GM23338 (cell line): ENCODE measurements around the gene INPP4B. TPM values are rescaled to one million over a fixed set of nuclear protein-coding genes. Genes with fewer than 3 reads are reported as not detected.

Source experiments
- ATAC-seq: fragments of 200-7000 bp; cut with Tn5 transposase; 3 replicates; pipeline ENCODE4 v1.9.1; 2020
- DNase-seq: peaks from one replicate; pipeline ENCODE4 v3.0.0-alpha.2; 2015; ENCODE audit warnings: low spot score
- H2AFZ ChIP-seq: fragments of 200-600 bp; sonication (generic); 2 replicates; pipeline ENCODE4 v1.8.0; 2016; ENCODE audit warnings: antibody characterized with exemption, mild to moderate bottlenecking, moderate library complexity
- H3F3A ChIP-seq: fragments of 200-600 bp; sonication (generic); replicated peaks from 2 replicates; pipeline ENCODE4 v1.8.0; 2017; ENCODE audit warnings: antibody characterized with exemption, mixed run types, low read depth
- H3K27ac ChIP-seq: fragments of 200-600 bp; sonication (generic); 2 replicates; pipeline ENCODE4 v1.6.1; 2016; ENCODE audit warnings: low read depth
- H3K27me3 ChIP-seq: fragments of 200-600 bp; sonication (generic); 2 replicates; pipeline ENCODE4 v1.8.0; 2016; ENCODE audit warnings: mild to moderate bottlenecking, mixed run types, moderate library complexity; ENCODE audit not compliant: insufficient read depth
- H3K36me3 ChIP-seq: fragments of 200-600 bp; sonication (generic); 2 replicates; pipeline ENCODE4 v1.8.0; 2016; ENCODE audit warnings: mild to moderate bottlenecking; ENCODE audit not compliant: insufficient read depth
- H3K4me1 ChIP-seq: fragments of 200-600 bp; sonication (generic); 2 replicates; pipeline ENCODE4 v1.8.0; 2016; ENCODE audit warnings: mild to moderate bottlenecking, moderate library complexity; ENCODE audit not compliant: insufficient read depth
- H3K4me2 ChIP-seq: fragments of 200-600 bp; sonication (generic); 2 replicates; pipeline ENCODE4 v1.7.1; 2017; ENCODE audit warnings: mixed run types
- H3K4me3 ChIP-seq: fragments of 200-600 bp; sonication (generic); 2 replicates; pipeline ENCODE4 v1.6.1; 2016; ENCODE audit warnings: mixed run types
- H3K79me2 ChIP-seq: fragments of 200-600 bp; sonication (generic); replicated peaks from 2 replicates; pipeline ENCODE4 v1.8.0; 2017; ENCODE audit warnings: mild to moderate bottlenecking; ENCODE audit not compliant: insufficient read depth
- H3K9me2 ChIP-seq: fragments of 200-600 bp; sonication (generic); 2 replicates; pipeline ENCODE4 v1.8.0; 2017; ENCODE audit not compliant: insufficient read depth
- H4K20me1 ChIP-seq: fragments of 200-600 bp; sonication (generic); replicated peaks from 2 replicates; pipeline ENCODE4 v1.8.0; 2017; ENCODE audit warnings: mild to moderate bottlenecking; ENCODE audit not compliant: insufficient read depth
- H3K27ac Mint-ChIP-seq: 2 replicates; pipeline ENCODE4 v1.8.0; 2020; ENCODE audit warnings: inconsistent platforms, mild to moderate bottlenecking, moderate library complexity, mixed read lengths
- H3K27me3 Mint-ChIP-seq: 3 replicates; pipeline ENCODE4 v1.8.0; 2022; ENCODE audit warnings: low read depth, mild to moderate bottlenecking, moderate library complexity, mixed read lengths, inconsistent platforms; ENCODE audit not compliant: insufficient read depth, poor library complexity
- H3K36me3 Mint-ChIP-seq: 3 replicates; pipeline ENCODE4 v1.8.0; 2021; ENCODE audit warnings: low read depth, mild to moderate bottlenecking, inconsistent platforms, moderate library complexity, mixed read lengths
- H3K4me1 Mint-ChIP-seq: 3 replicates; pipeline ENCODE4 v1.8.0; 2020; ENCODE audit warnings: mild to moderate bottlenecking, inconsistent platforms, mixed read lengths
- H3K4me3 Mint-ChIP-seq: 3 replicates; pipeline ENCODE4 v1.8.0; 2021; ENCODE audit warnings: moderate library complexity, mild to moderate bottlenecking, inconsistent platforms, mixed read lengths
- H3K9me3 Mint-ChIP-seq: 3 replicates; pipeline ENCODE4 v1.8.0; 2020; ENCODE audit warnings: moderate library complexity, mild to moderate bottlenecking, inconsistent platforms, mixed read lengths
- ETS1 ChIP-seq: IDR thresholded peaks from 2 replicates; pipeline ENCODE4 v1.6.1; 2016; ENCODE audit warnings: antibody characterized with exemption
- EZH2 ChIP-seq: fragments of 200-600 bp; sonication (generic); IDR thresholded peaks from one replicate; pipeline ENCODE4 v1.8.0; 2017; ENCODE audit warnings: antibody characterized with exemption, mild to moderate bottlenecking, low read depth; ENCODE audit not compliant: unreplicated experiment
- EZH2phosphoT487 ChIP-seq: fragments of 200-600 bp; sonication (generic); IDR thresholded peaks from one replicate; pipeline ENCODE4 v1.8.1; 2018; ENCODE audit warnings: antibody characterized with exemption; ENCODE audit not compliant: unreplicated experiment
- JUNB ChIP-seq: IDR thresholded peaks from one replicate; pipeline ENCODE4 v1.6.1; 2016; ENCODE audit warnings: antibody characterized with exemption; ENCODE audit not compliant: unreplicated experiment
- NANOG ChIP-seq: IDR thresholded peaks from 2 replicates; pipeline ENCODE4 v1.6.1; 2016; ENCODE audit warnings: antibody characterized with exemption, borderline replicate concordance
- ZNF331 ChIP-seq: fragments of 250-450 bp; sonication (Bioruptor Pico); IDR thresholded peaks from 2 replicates; pipeline ENCODE4 v1.5.0; 2020; ENCODE audit warnings: low read depth, mild to moderate bottlenecking, moderate library complexity
- ZNF462 ChIP-seq: fragments of 250-450 bp; sonication (Bioruptor Pico); IDR thresholded peaks from 2 replicates; pipeline ENCODE4 v1.5.0; 2020; ENCODE audit warnings: mild to moderate bottlenecking, moderate library complexity
- polyA plus RNA-seq: library from polyadenylated mRNA; unstranded; fragments of >200 nt; fragmentation: Nextera tagmentation; extraction: Ambion mirVana; gene quantifications from 2 replicates; pipeline ENCODE4 v1.2.1, GENCODE V29; 2016
- total RNA-seq: library from RNA; depleted of rRNA; stranded (reverse); fragments of >200 nt; shearing (Covaris generic); gene quantifications from 2 replicates; pipeline ENCODE4 v1.2.3, GENCODE V29; 2014

The INPP4B gene
- total and polyA plus RNA-seq, 2 experiments from 2014 or later, result 0.11 to 0.14 TPM

GRCh38 chr4:142707401-142707800 lies 138.7 kb downstream of the INPP4B start (continued):
- TF ChIP-seq ZNF462, result no peak

GRCh38 chr4:142706381-142706780 lies 139.7 kb downstream of the INPP4B start:
- H3K4me1 Mint-ChIP-seq, result peaks cover 6% of the 10 kb centered on the region; the same call in 2 of the 3 replicates
- H3K4me2 ChIP-seq, result no peak overlapping the region
- no peak overlapping the region for H3K4me3 ChIP-seq
- peaks cover 17% of the 10 kb centered on the region for H3K27me3 Mint-ChIP-seq
- H3K9me2 ChIP-seq, result peaks cover 6% of the 10 kb centered on the region; the same call in 1 of the 2 replicates
- ATAC-seq (no peak), DNase-seq (no peak)
- H3K27ac ChIP-seq, result no peak overlapping the region
- H3K4me3 Mint-ChIP-seq, result no peak overlapping the region
- no peaks in the 10 kb centered on the region for H3K79me2 ChIP-seq
- no peak overlapping the region for H2AFZ ChIP-seq
- H3K9me3 Mint-ChIP-seq, result peaks cover 5% of the 10 kb centered on the region; the same call in 1 of the 3 replicates
- no peaks in the 10 kb centered on the region for H3K36me3 ChIP-seq
- 0 out of 2 replicates have a peak, but pooled peaks cover 3% of the 10 kb centered on the region for H3K4me1 ChIP-seq
- H4K20me1 ChIP-seq, result no peaks in the 10 kb centered on the region; the same call in 1 of the 2 replicates
- H3K27me3 ChIP-seq, result peaks cover 36% of the 10 kb centered on the region
- TF ChIP-seq EZH2phosphoT487 (no peak), NANOG (no peak), ZNF331 (CRISPR knock-in tag) (no peak), EZH2 (no peak), JUNB (no peak), ETS1 (no peak)
- H3K36me3 Mint-ChIP-seq, result no peaks in the 10 kb centered on the region
- H3K27ac Mint-ChIP-seq, result no peak overlapping the region
- no peaks in the 10 kb centered on the region for H3F3A ChIP-seq
